Upper lobe of right lung (tissue), 1 donor: ENCODE measurements around the gene CYFIP2. TPM values are rescaled to one million over a fixed set of nuclear protein-coding genes. Genes with fewer than 3 reads are reported as not detected.

ENCODE experiments used
- ATAC-seq: fragments of 200-7000 bp; cut with Tn5 transposase; one replicate; pipeline ENCODE4 v1.9.1; 2020; ENCODE audit warnings: mild to moderate bottlenecking, moderate library complexity
- DNase-seq: peaks from one replicate; pipeline ENCODE4 v3.0.0-alpha.2; 2020
- H3K27ac ChIP-seq: fragments of 200-600 bp; one replicate; pipeline ENCODE4 v1.8.0; 2022
- H3K27me3 ChIP-seq: fragments of 200-600 bp; one replicate; pipeline ENCODE4 v1.8.0; 2022; ENCODE audit warnings: mild to moderate bottlenecking
- H3K36me3 ChIP-seq: fragments of 200-600 bp; one replicate; pipeline ENCODE4 v1.8.0; 2022
- H3K4me1 ChIP-seq: fragments of 200-600 bp; one replicate; pipeline ENCODE4 v1.8.0; 2022
- H3K4me3 ChIP-seq: fragments of 200-600 bp; one replicate; pipeline ENCODE4 v1.8.0; 2022; ENCODE audit warnings: mild to moderate bottlenecking
- H3K9me3 ChIP-seq: fragments of 200-600 bp; one replicate; pipeline ENCODE4 v1.8.0; 2022
- CTCF ChIP-seq: fragments of 200-600 bp; IDR thresholded peaks from one replicate; pipeline ENCODE4 v1.8.0; 2022; ENCODE audit warnings: antibody characterized with exemption
- intact Hi-C: fragments of 100-400 bp; cut with DNase I; formaldehyde crosslinking; loops from one replicate; pipeline ENCODE4 v1.11.0; 2022
- total RNA-seq: library from RNA; stranded (reverse); fragmentation: NEBNext Ultra II Directional; extraction: Animal tissue kit (Norgen Biotek cat#: 25700); gene quantifications from one replicate; pipeline ENCODE4 v1.2.1, GENCODE V29; 2021
- donor health status: DM: no; HTN: yes; CAD: no; lungs with severe emphysema.

The CYFIP2 gene
- total RNA-seq, 1 donor from 2014 or later = 37.1 TPM

GRCh38 chr5:157306692-157307471, 41.0 kb downstream of the CYFIP2 start:
- ATAC-seq (no peak), DNase-seq (no peak)
- no peaks in the 10 kb centered on the region for H3K36me3 ChIP-seq
- intact Hi-C loops = no loop called here
- H3K4me1 ChIP-seq = no peaks in the 10 kb centered on the region
- H3K27me3 ChIP-seq = no peaks in the 10 kb centered on the region
- no peak for TF ChIP-seq CTCF
- H3K27ac ChIP-seq = no peak overlapping the region
- no peak overlapping the region for H3K4me3 ChIP-seq
- no peaks in the 10 kb centered on the region for H3K9me3 ChIP-seq

GRCh38 chr5:157308836-157309465, 43.0 kb downstream of the CYFIP2 start:
- Histone ChIP-seq H3K27me3 (no peaks in the 10 kb centered on the region), H3K9me3 (no peaks in the 10 kb centered on the region), H3K36me3 (no peaks in the 10 kb centered on the region), H3K4me1 (no peaks in the 10 kb centered on the region), H3K4me3 (no peak overlapping the region), H3K27ac (no peak overlapping the region)
- ATAC-seq (no peak), DNase-seq (no peak)
- intact Hi-C loops = no loop called here
- TF ChIP-seq CTCF = no peak

- DNase-seq = no peak
- no peak overlapping the region for H3K4me3 ChIP-seq
- H3K9me3 ChIP-seq = no peaks in the 10 kb centered on the region
- H3K27me3 ChIP-seq = no peaks in the 10 kb centered on the region
- ATAC-seq = no peak
- no peak for TF ChIP-seq CTCF
- intact Hi-C loops = no loop called here
- no peaks in the 10 kb centered on the region for H3K4me1 ChIP-seq
- H3K36me3 ChIP-seq = no peaks in the 10 kb centered on the region
- no peak overlapping the region for H3K27ac ChIP-seq
These were observed 43.9 kb downstream of the CYFIP2 start for GRCh38 chr5:157309796-157310195.

- Histone ChIP-seq H3K4me3 (no peak overlapping the region), H3K4me1 (no peaks in the 10 kb centered on the region), H3K9me3 (no peaks in the 10 kb centered on the region), H3K27me3 (no peaks in the 10 kb centered on the region), H3K27ac (no peak overlapping the region), H3K36me3 (peaks cover 4% of the 10 kb centered on the region)
- no peak for DNase-seq
- ATAC-seq = no peak
- TF ChIP-seq CTCF = no peak
- intact Hi-C loops = no loop called here
These were observed 45.7 kb downstream of the CYFIP2 start for GRCh38 chr5:157311595-157311994.

- no peaks in the 10 kb centered on the region for H3K27me3 ChIP-seq
- ATAC-seq (peak; percentile 86), DNase-seq (no peak)
- H3K4me3 ChIP-seq = no peak overlapping the region
- peaks cover 4% of the 10 kb centered on the region for H3K36me3 ChIP-seq
- no peak overlapping the region for H3K27ac ChIP-seq
- H3K9me3 ChIP-seq = no peaks in the 10 kb centered on the region
- intact Hi-C loops = no loop called here
- H3K4me1 ChIP-seq = no peaks in the 10 kb centered on the region
- peak; percentile 59 for TF ChIP-seq CTCF
These were observed 46.6 kb downstream of the CYFIP2 start for GRCh38 chr5:157312492-157312891.
